Right renal pelvis (tissue), 4 donors: Measurements from ENCODE around the gene GFOD1. TPM values are rescaled to one million over a fixed set of nuclear protein-coding genes. Genes with fewer than 3 reads are reported as not detected.
"Not testable (repeated sequence)": the region's sequence is repeated elsewhere in the genome, so short reads cannot be mapped to it uniquely, and the experiment has no call there.

Experiments
- DNase-seq, 4 donors: peaks; one replicate each; pipeline ENCODE4 v3.0.0-alpha.2; 2013; ENCODE audit warnings: low read depth in 4 of 4, low spot score in 3 of 4, missing footprints in 1 of 4
- polyA plus RNA-seq, 4 donors: library from polyadenylated mRNA; unstranded; fragments of 120-200 nt; gene quantifications; one replicate each; pipeline ENCODE4 v1.2.1, GENCODE V29; 2013; ENCODE audit not compliant: insufficient read length in 4 of 4

GFOD1 gene
- polyA plus RNA-seq, 4 donors, result 1.3 to 2.1 (median 1.7) TPM

- no peak for DNase-seq
Observed at GRCh38 chr6:13447949-13448724, 39.3 kb downstream of the GFOD1 start.

- DNase-seq, result no peak
Observed at GRCh38 chr6:13446381-13446780, 41.0 kb downstream of the GFOD1 start.

- DNase-seq, result no peak
Observed at GRCh38 chr6:13445744-13446115, 41.7 kb downstream of the GFOD1 start.

GRCh38 chr6:13445005-13445743, 42.2 kb downstream of the GFOD1 start:
- DNase-seq, result no peak

GRCh38 chr6:13444604-13445003, 42.8 kb downstream of the GFOD1 start:
- DNase-seq, result no peak

- DNase-seq, result not testable (repeated sequence)
Observed at GRCh38 chr6:13443978-13444377, 43.4 kb downstream of the GFOD1 start.

- no peak for DNase-seq
Observed at GRCh38 chr6:13441778-13442177, 45.6 kb downstream of the GFOD1 start.

- DNase-seq, result no peak
Observed at GRCh38 chr6:13439644-13440043, 47.8 kb downstream of the GFOD1 start.

- DNase-seq, result no peak
Observed at GRCh38 chr6:13438126-13438525, 49.3 kb downstream of the GFOD1 start.

- DNase-seq, result no peak
Observed at GRCh38 chr6:13437218-13437996, 50.0 kb downstream of the GFOD1 start.

- DNase-seq, result no peak
Observed at GRCh38 chr6:13436399-13437217, 50.8 kb downstream of the GFOD1 start.

GRCh38 chr6:13435477-13436246, 51.7 kb downstream of the GFOD1 start:
- DNase-seq, result no peak

- no peak for DNase-seq
Observed at GRCh38 chr6:13434777-13435176, 52.6 kb downstream of the GFOD1 start.

GRCh38 chr6:13434135-13434775, 53.1 kb downstream of the GFOD1 start:
- not testable (repeated sequence) for DNase-seq

GRCh38 chr6:13433709-13434121, 53.7 kb downstream of the GFOD1 start:
- no peak for DNase-seq

GRCh38 chr6:13432526-13433184, 54.7 kb downstream of the GFOD1 start:
- no peak for DNase-seq

GRCh38 chr6:13431861-13432465, 55.4 kb downstream of the GFOD1 start:
- no peak for DNase-seq

GRCh38 chr6:13431059-13431656, 56.2 kb downstream of the GFOD1 start:
- DNase-seq, result no peak
